Measurements from ENCODE around the gene AKR1C1. TPM values are rescaled to one million over a fixed set of nuclear protein-coding genes. Genes with fewer than 3 reads are reported as not detected.
"Not testable (repeated sequence)": the region's sequence is repeated elsewhere in the genome, so short reads cannot be mapped to it uniquely, and the experiment has no call there.

AKR1C1 gene
- total and polyA plus RNA-seq, 2 donors (not counting 3 experiments of a cell fraction or from before 2014, with no cell fraction given), result 1.5 to 5.5 TPM

DNA sequence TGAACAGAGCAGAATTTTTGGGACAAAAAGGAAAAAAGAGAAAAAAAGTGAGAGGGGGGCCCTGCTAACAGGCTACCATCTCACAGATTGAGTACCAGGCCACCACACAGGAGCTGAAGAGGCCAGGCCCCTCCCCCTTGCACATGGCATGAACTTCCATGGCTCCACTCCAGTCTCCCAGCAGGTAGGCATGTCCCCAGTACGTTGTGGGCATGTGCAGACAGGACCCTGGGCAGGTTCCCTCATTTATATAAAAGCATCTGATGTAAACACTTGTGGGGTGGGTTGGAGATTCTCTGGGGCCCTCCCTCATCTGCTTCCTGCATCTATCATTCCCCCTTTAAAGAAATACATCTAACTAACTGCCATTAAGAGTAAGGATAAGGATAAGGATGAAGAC is 45.0 kb upstream of the AKR1C1 start:
- no peaks in the 10 kb centered on the region for H3K27me3 ChIP-seq (ENCODE audit: control insufficient read depth in 2 of 2, insufficient read depth in 2 of 2, low read length in 2 of 2)
- no peak overlapping the region for H3K27ac ChIP-seq (ENCODE audit: insufficient read depth, low read depth, low read length)
- intact Hi-C loops (cut with micrococcal nuclease), result no loop called here
- H3K9me1 ChIP-seq (replicated peaks; ENCODE audit: control insufficient read depth, extremely low read depth, insufficient read depth, low read length), result no peaks in the 10 kb centered on the region
- no peak for TF ChIP-seq MYC (IDR thresholded peaks at IDR 0.05; ENCODE audit: low read depth, low read length)
- no peak for TF ChIP-seq POLR2AphosphoS5 (IDR thresholded peaks at IDR 0.05; ENCODE audit: insufficient read depth, low read depth, low read length)
- TF ChIP-seq, protein P1, sequence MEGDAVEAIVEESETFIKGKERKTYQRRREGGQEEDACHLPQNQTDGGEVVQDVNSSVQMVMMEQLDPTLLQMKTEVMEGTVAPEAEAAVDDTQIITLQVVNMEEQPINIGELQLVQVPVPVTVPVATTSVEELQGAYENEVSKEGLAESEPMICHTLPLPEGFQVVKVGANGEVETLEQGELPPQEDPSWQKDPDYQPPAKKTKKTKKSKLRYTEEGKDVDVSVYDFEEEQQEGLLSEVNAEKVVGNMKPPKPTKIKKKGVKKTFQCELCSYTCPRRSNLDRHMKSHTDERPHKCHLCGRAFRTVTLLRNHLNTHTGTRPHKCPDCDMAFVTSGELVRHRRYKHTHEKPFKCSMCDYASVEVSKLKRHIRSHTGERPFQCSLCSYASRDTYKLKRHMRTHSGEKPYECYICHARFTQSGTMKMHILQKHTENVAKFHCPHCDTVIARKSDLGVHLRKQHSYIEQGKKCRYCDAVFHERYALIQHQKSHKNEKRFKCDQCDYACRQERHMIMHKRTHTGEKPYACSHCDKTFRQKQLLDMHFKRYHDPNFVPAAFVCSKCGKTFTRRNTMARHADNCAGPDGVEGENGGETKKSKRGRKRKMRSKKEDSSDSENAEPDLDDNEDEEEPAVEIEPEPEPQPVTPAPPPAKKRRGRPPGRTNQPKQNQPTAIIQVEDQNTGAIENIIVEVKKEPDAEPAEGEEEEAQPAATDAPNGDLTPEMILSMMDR (IDR thresholded peaks at IDR 0.05; ENCODE audit: extremely low read depth in 1 of 2, insufficient read depth in 1 of 2, low read depth in 1 of 2, low read length in 2 of 2), result no peak
- no peak for TF ChIP-seq GATA2 (IDR thresholded peaks at IDR 0.05; ENCODE audit: insufficient read depth, insufficient read length, low read depth, low read length)
- no peak for TF ChIP-seq JUN (IDR thresholded peaks at IDR 0.05; ENCODE audit: borderline replicate concordance, insufficient read depth, insufficient read length, low read depth)
- no peak for TF ChIP-seq POLR2A (IDR thresholded peaks at IDR 0.05; ENCODE audit: low read depth, low read length)
- TF ChIP-seq, protein P2, sequence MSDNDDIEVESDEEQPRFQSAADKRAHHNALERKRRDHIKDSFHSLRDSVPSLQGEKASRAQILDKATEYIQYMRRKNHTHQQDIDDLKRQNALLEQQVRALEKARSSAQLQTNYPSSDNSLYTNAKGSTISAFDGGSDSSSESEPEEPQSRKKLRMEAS (IDR thresholded peaks at IDR 0.05; ENCODE audit: insufficient read depth, insufficient read length), result no peak
- no peak for TF ChIP-seq FOS (IDR thresholded peaks at IDR 0.05; ENCODE audit: borderline replicate concordance, insufficient read depth, low read length)
- TF ChIP-seq EZH2 (IDR thresholded peaks at IDR 0.05; ENCODE audit: borderline replicate concordance, low read depth, low read length, severe bottlenecking), result no peak
- no peak overlapping the region for H3K9ac ChIP-seq (replicated peaks; ENCODE audit: extremely low read depth, insufficient read depth, low read length)
- dilution Hi-C loops (cut with MboI; ENCODE audit: extremely low pct_ligation_motif_present, low sequenced_read_pairs), result no loop called here
- CTCF ChIA-PET, result interaction anchor here (1.3 kb wide), 1 partner anchor 12 kb away, joined by 3 read pairs; no protein-coding TSS in a partner anchor
- H3K79me2 ChIP-seq (ENCODE audit: control insufficient read depth, insufficient read depth, low read length), result no peaks in the 10 kb centered on the region
- POLR2A ChIA-PET, result no interaction called here
- H3K36me3 ChIP-seq (ENCODE audit: control insufficient read depth in 2 of 2, extremely low read depth in 1 of 2, insufficient read depth in 2 of 2, low read length in 2 of 2), result no peaks in the 10 kb centered on the region
- no TSS peak for BruUV-seq (replicated peaks)
- H3K4me3 ChIP-seq (replicated peaks in 1 of 3; ENCODE audit: insufficient read depth in 1 of 3, low read depth in 1 of 3, low read length in 3 of 3), result no peak overlapping the region
- no peaks in the 10 kb centered on the region for H3K9me3 ChIP-seq (replicated peaks; ENCODE audit: control insufficient read depth, insufficient read depth, low read length)
- no peak for FAIRE-seq
- H3K4me2 ChIP-seq (ENCODE audit: insufficient read depth, low read length), result no peak overlapping the region
- no peaks in the 10 kb centered on the region for H4K20me1 ChIP-seq (replicated peaks; ENCODE audit: control insufficient read depth, extremely low read depth, insufficient read depth, low read length)
- no peak for DNase-seq (ENCODE audit: low read depth, low spot score)
- H3K4me1 ChIP-seq (ENCODE audit: control insufficient read depth, extremely low read depth, insufficient read depth, low read length), result no peaks in the 10 kb centered on the region
- no peak overlapping the region for H2AFZ ChIP-seq (ENCODE audit: low read depth, low read length)

DNA sequence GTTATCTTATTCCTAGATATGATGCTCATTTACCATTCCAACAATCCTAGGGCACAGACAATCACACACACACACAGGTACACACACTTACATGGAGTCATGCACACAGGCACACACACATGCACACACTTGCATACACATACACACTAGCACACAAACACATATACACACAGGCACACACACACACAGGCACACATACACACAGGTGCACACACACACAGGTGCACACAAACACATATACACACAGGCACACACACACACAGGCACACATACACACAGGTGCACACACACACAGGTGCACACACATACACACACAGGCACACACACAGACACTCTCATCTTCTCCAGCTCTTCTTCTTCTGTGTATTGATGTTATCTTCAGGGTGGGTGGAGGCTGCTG is 38.7 kb upstream of the AKR1C1 start:
- H3K27ac ChIP-seq (ENCODE audit: insufficient read depth, low read depth, low read length); H3K4me1 ChIP-seq (ENCODE audit: control insufficient read depth, extremely low read depth, insufficient read depth, low read length); FAIRE-seq; POLR2A ChIA-PET; H3K27me3 ChIP-seq (ENCODE audit: control insufficient read depth in 2 of 2, insufficient read depth in 2 of 2, low read length in 2 of 2); H3K9me1 ChIP-seq (replicated peaks; ENCODE audit: control insufficient read depth, extremely low read depth, insufficient read depth, low read length); H4K20me1 ChIP-seq (replicated peaks; ENCODE audit: control insufficient read depth, extremely low read depth, insufficient read depth, low read length); dilution Hi-C loops (cut with MboI; ENCODE audit: extremely low pct_ligation_motif_present, low sequenced_read_pairs); DNase-seq (ENCODE audit: low read depth, low spot score); H3K4me2 ChIP-seq (ENCODE audit: insufficient read depth, low read length); intact Hi-C loops (cut with micrococcal nuclease); H3K79me2 ChIP-seq (ENCODE audit: control insufficient read depth, insufficient read depth, low read length); H3K36me3 ChIP-seq (ENCODE audit: control insufficient read depth in 2 of 2, extremely low read depth in 1 of 2, insufficient read depth in 2 of 2, low read length in 2 of 2); H3K9me3 ChIP-seq (replicated peaks; ENCODE audit: control insufficient read depth, insufficient read depth, low read length); H3K9ac ChIP-seq (replicated peaks; ENCODE audit: extremely low read depth, insufficient read depth, low read length); H3K4me3 ChIP-seq (replicated peaks in 1 of 3; ENCODE audit: insufficient read depth in 1 of 3, low read depth in 1 of 3, low read length in 3 of 3); BruUV-seq (replicated peaks); H2AFZ ChIP-seq (ENCODE audit: low read depth, low read length); CTCF ChIA-PET: not testable (repeated sequence)
